Measurements from ENCODE around the gene SLC23A2. TPM values are rescaled to one million over a fixed set of nuclear protein-coding genes. Genes with fewer than 3 reads are reported as not detected.
"Not testable (repeated sequence)": the region's sequence is repeated elsewhere in the genome, so short reads cannot be mapped to it uniquely, and the experiment has no call there.

The SLC23A2 gene
- total RNA-seq, result 17.0 and 18.0 TPM in 2 replicates

GRCh38 chr20:5001174-5002076, at the start of gene SLC23A2:
TSS of gene SLC23A2 (minus strand) at chr20:5001510. CDS start at chr20:4932562, 68,948 bp downstream.
- intact Hi-C loops (cut with micrococcal nuclease), result loop anchor here (2.0 to 5.0 kb wide), 2 partner anchors 39 to 77 kb away; no protein-coding TSS in a partner anchor

GRCh38 chr20:5046656-5047339, 45.5 kb upstream of the SLC23A2 start:
- intact Hi-C loops (cut with micrococcal nuclease), result no loop called here

- intact Hi-C loops (cut with micrococcal nuclease), result no loop called here
Observed at GRCh38 chr20:5045906-5046305, 44.6 kb upstream of the SLC23A2 start.

- intact Hi-C loops (cut with micrococcal nuclease), result no loop called here
Observed at GRCh38 chr20:5044075-5044620, 42.8 kb upstream of the SLC23A2 start.

GRCh38 chr20:5041433-5041832, 40.1 kb upstream of the SLC23A2 start:
- intact Hi-C loops (cut with micrococcal nuclease), result no loop called here

- intact Hi-C loops (cut with micrococcal nuclease), result no loop called here
Observed at GRCh38 chr20:5040345-5040744, 39.0 kb upstream of the SLC23A2 start.

- intact Hi-C loops (cut with micrococcal nuclease), result no loop called here
Observed at GRCh38 chr20:5039889-5040288, 38.6 kb upstream of the SLC23A2 start.

- intact Hi-C loops (cut with micrococcal nuclease), result no loop called here
Observed at GRCh38 chr20:5039255-5039657, 37.9 kb upstream of the SLC23A2 start.

GRCh38 chr20:5036828-5037227, 35.5 kb upstream of the SLC23A2 start:
- intact Hi-C loops (cut with micrococcal nuclease), result no loop called here

- intact Hi-C loops (cut with micrococcal nuclease), result not testable (repeated sequence)
Observed at GRCh38 chr20:5035518-5035917, 34.2 kb upstream of the SLC23A2 start.

- intact Hi-C loops (cut with micrococcal nuclease), result no loop called here
Observed at GRCh38 chr20:5033566-5033965, 32.3 kb upstream of the SLC23A2 start.

GRCh38 chr20:5031701-5032100, 30.4 kb upstream of the SLC23A2 start:
- intact Hi-C loops (cut with micrococcal nuclease), result not testable (repeated sequence)

GRCh38 chr20:5031206-5031557, 29.9 kb upstream of the SLC23A2 start:
- intact Hi-C loops (cut with micrococcal nuclease), result no loop called here

GRCh38 chr20:5030348-5031205, 29.3 kb upstream of the SLC23A2 start:
- intact Hi-C loops (cut with micrococcal nuclease), result no loop called here

- intact Hi-C loops (cut with micrococcal nuclease), result not testable (repeated sequence)
Observed at GRCh38 chr20:5028258-5029059, 27.1 kb upstream of the SLC23A2 start.

GRCh38 chr20:5024982-5025381, 23.7 kb upstream of the SLC23A2 start:
- intact Hi-C loops (cut with micrococcal nuclease), result no loop called here

GRCh38 chr20:5024103-5024502, 22.8 kb upstream of the SLC23A2 start:
- intact Hi-C loops (cut with micrococcal nuclease), result no loop called here

- intact Hi-C loops (cut with micrococcal nuclease), result not testable (repeated sequence)
Observed at GRCh38 chr20:5023171-5023570, 21.9 kb upstream of the SLC23A2 start.

- intact Hi-C loops (cut with micrococcal nuclease), result no loop called here
Observed at GRCh38 chr20:5020760-5021159, 19.4 kb upstream of the SLC23A2 start.

GRCh38 chr20:5013682-5014447, 12.6 kb upstream of the SLC23A2 start:
- intact Hi-C loops (cut with micrococcal nuclease), result no loop called here
